M059J (cell line): Measurements from ENCODE around the gene IFITM5. TPM values are rescaled to one million over a fixed set of nuclear protein-coding genes. Genes with fewer than 3 reads are reported as not detected.
"Not testable (repeated sequence)": the region's sequence is repeated elsewhere in the genome, so short reads cannot be mapped to it uniquely, and the experiment has no call there.

Experiments
- DNase-seq: peaks from one replicate; pipeline ENCODE4 v3.0.0-alpha.2; 2012; ENCODE audit warnings: low read depth
- total RNA-seq: library from RNA; depleted of rRNA; stranded (reverse); fragments of >200 nt; shearing (Covaris generic); gene quantifications from 2 replicates; pipeline ENCODE4 v1.2.3, GENCODE V29; 2014; rRNA removed

Gene IFITM5
- not detected in 2 replicates for total RNA-seq

GRCh38 chr11:299081-299891 is at the start of gene IFITM5:
Gene IFITM5 (minus strand): TSS chr11:299526. CDS start chr11:299490, 36 bp downstream.
- DNase-seq, result no peak

- DNase-seq, result no peak
Measured at GRCh38 chr11:346529-346928, 47.2 kb upstream of the IFITM5 start.

GRCh38 chr11:344836-345578 is 45.7 kb upstream of the IFITM5 start:
- no peak for DNase-seq

- peak; percentile 40 for DNase-seq
Measured at GRCh38 chr11:342328-342727, 43.0 kb upstream of the IFITM5 start.

- no peak for DNase-seq
Measured at GRCh38 chr11:340539-341512, 41.5 kb upstream of the IFITM5 start.

GRCh38 chr11:339963-340362 is 40.6 kb upstream of the IFITM5 start:
- no peak for DNase-seq

- no peak for DNase-seq
Measured at GRCh38 chr11:337711-338110, 38.4 kb upstream of the IFITM5 start.

GRCh38 chr11:336659-337198 is 37.4 kb upstream of the IFITM5 start:
- no peak for DNase-seq

GRCh38 chr11:335779-336658 is 36.7 kb upstream of the IFITM5 start:
- no peak for DNase-seq

- no peak for DNase-seq
Measured at GRCh38 chr11:334264-334994, 35.1 kb upstream of the IFITM5 start.

GRCh38 chr11:333616-334263 is 34.4 kb upstream of the IFITM5 start:
- not testable (repeated sequence) for DNase-seq

GRCh38 chr11:332651-333480 is 33.5 kb upstream of the IFITM5 start:
- no peak for DNase-seq

GRCh38 chr11:331358-332060 is 32.2 kb upstream of the IFITM5 start:
- no peak for DNase-seq

GRCh38 chr11:330694-331357 is 31.5 kb upstream of the IFITM5 start:
- DNase-seq, result no peak

- DNase-seq, result no peak
Measured at GRCh38 chr11:330307-330693, 31.0 kb upstream of the IFITM5 start.

- no peak for DNase-seq
Measured at GRCh38 chr11:329886-330253, 30.5 kb upstream of the IFITM5 start.

- not testable (repeated sequence) for DNase-seq
Measured at GRCh38 chr11:328516-329100, 29.3 kb upstream of the IFITM5 start.
